Astrocyte (in vitro differentiated cells and primary cell): ENCODE results near the gene ASB4. TPM values are rescaled to one million over a fixed set of nuclear protein-coding genes. Genes with fewer than 3 reads are reported as not detected.
A peak's percentile ranks its signal among the peaks of the same experiment; 100 is the strongest.

Source experiments
- DNase-seq: peaks from one replicate; pipeline ENCODE4 v3.0.0-alpha.2; 2010; ENCODE audit warnings: low read depth
- FAIRE-seq: peaks from 2 replicates; lab custom pipeline; 2011; peaks lifted over from hg19 to GRCh38; lab: Jason Lieb, UNC
- H2AFZ ChIP-seq: 2 replicates; pipeline ENCODE4 v1.6.0; 2012; ENCODE audit warnings: low read depth, low read length, inconsistent platforms
- H3K27ac ChIP-seq: 2 replicates; pipeline ENCODE4 v1.5.1; 2011; ENCODE audit warnings: low read depth, low read length, inconsistent platforms
- H3K27me3 ChIP-seq: 2 replicates; pipeline ENCODE4 v1.6.0; 2011; ENCODE audit warnings: low read length, inconsistent platforms; ENCODE audit not compliant: insufficient read depth
- H3K36me3 ChIP-seq: 2 replicates; pipeline ENCODE4 v1.5.1; 2011; ENCODE audit warnings: low read length, inconsistent platforms; ENCODE audit not compliant: insufficient read depth
- H3K4me1 ChIP-seq: 2 replicates; pipeline ENCODE4 v1.5.1; 2011; ENCODE audit warnings: low read length, inconsistent platforms; ENCODE audit not compliant: insufficient read depth
- H3K4me2 ChIP-seq: 2 replicates; pipeline ENCODE4 v1.6.0; 2012; ENCODE audit warnings: low read length, inconsistent platforms
- H3K4me3 ChIP-seq: 2 replicates; pipeline ENCODE4 v1.5.1; 2011; ENCODE audit warnings: low read depth, mild to moderate bottlenecking, low read length, inconsistent platforms; ENCODE audit not compliant: insufficient read depth
- H3K79me2 ChIP-seq: 2 replicates; pipeline ENCODE4 v1.6.0; 2012; ENCODE audit warnings: mild to moderate bottlenecking, low read length, inconsistent platforms; ENCODE audit not compliant: insufficient read depth
- H3K9ac ChIP-seq: 2 replicates; pipeline ENCODE4 v1.6.0; 2012; ENCODE audit warnings: mild to moderate bottlenecking, low read length, inconsistent platforms
- H3K9me3 ChIP-seq: 2 replicates; pipeline ENCODE4 v1.5.1; 2012; ENCODE audit warnings: low read depth, mild to moderate bottlenecking, low read length, inconsistent platforms; ENCODE audit not compliant: insufficient read depth
- H4K20me1 ChIP-seq: 2 replicates; pipeline ENCODE4 v1.6.0; 2012; ENCODE audit warnings: low read length, inconsistent platforms; ENCODE audit not compliant: insufficient read depth
- H3K27ac Mint-ChIP-seq: one replicate; pipeline ENCODE4 v1.8.0; 2021; ENCODE audit warnings: mild to moderate bottlenecking, mixed read lengths; ENCODE audit not compliant: unreplicated experiment
- H3K27me3 Mint-ChIP-seq: one replicate; pipeline ENCODE4 v1.8.0; 2021; ENCODE audit warnings: low read depth, mixed read lengths; ENCODE audit not compliant: unreplicated experiment
- H3K36me3 Mint-ChIP-seq: one replicate; pipeline ENCODE4 v1.8.0; 2021; ENCODE audit warnings: low read depth, mixed read lengths; ENCODE audit not compliant: unreplicated experiment
- H3K4me1 Mint-ChIP-seq: one replicate; pipeline ENCODE4 v1.8.0; 2021; ENCODE audit warnings: low read depth, mixed read lengths; ENCODE audit not compliant: unreplicated experiment
- H3K4me3 Mint-ChIP-seq: one replicate; pipeline ENCODE4 v1.8.0; 2021; ENCODE audit warnings: mild to moderate bottlenecking, moderate library complexity, mixed read lengths; ENCODE audit not compliant: unreplicated experiment
- H3K9me3 Mint-ChIP-seq: one replicate; pipeline ENCODE4 v1.8.0; 2021; ENCODE audit warnings: mild to moderate bottlenecking, mixed read lengths; ENCODE audit not compliant: unreplicated experiment
- EZH2 ChIP-seq: IDR thresholded peaks from 2 replicates; pipeline ENCODE4 v1.6.1; 2012; ENCODE audit warnings: mild to moderate bottlenecking, low read length, inconsistent platforms; ENCODE audit not compliant: insufficient read depth
- total RNA-seq: library from RNA; stranded (reverse); gene quantifications from 2 replicates; pipeline ENCODE4 v1.2.1, GENCODE V29; 2021
- TF ChIP-seq, protein P1 (sequence below): IDR thresholded peaks from 2 replicates; pipeline ENCODE4 v1.5.1; 2011; ENCODE audit warnings: low read depth, mild to moderate bottlenecking, inconsistent platforms, low read length, moderate library complexity; ENCODE audit not compliant: insufficient read depth

The ASB4 gene
- total RNA-seq, 1 donor from 2014 or later = not detected

GRCh38 chr7:95470452-95470851 is 15.3 kb upstream of the ASB4 start:
- Histone ChIP-seq H3K27me3 (no peaks in the 10 kb centered on the region), H4K20me1 (no peaks in the 10 kb centered on the region), H3K4me3 (no peak overlapping the region), H3K9ac (no peak overlapping the region), H3K4me1 (peaks cover 16% of the 10 kb centered on the region), H3K79me2 (no peaks in the 10 kb centered on the region), H3K4me2 (peak overlapping the region; percentile 63), H3K36me3 (no peaks in the 10 kb centered on the region), H2AFZ (peak overlapping the region; percentile 50), H3K9me3 (no peaks in the 10 kb centered on the region), H3K27ac (peak overlapping the region; percentile 15)
- no peaks in the 10 kb centered on the region for H3K27me3 Mint-ChIP-seq
- TF ChIP-seq, protein P1, sequence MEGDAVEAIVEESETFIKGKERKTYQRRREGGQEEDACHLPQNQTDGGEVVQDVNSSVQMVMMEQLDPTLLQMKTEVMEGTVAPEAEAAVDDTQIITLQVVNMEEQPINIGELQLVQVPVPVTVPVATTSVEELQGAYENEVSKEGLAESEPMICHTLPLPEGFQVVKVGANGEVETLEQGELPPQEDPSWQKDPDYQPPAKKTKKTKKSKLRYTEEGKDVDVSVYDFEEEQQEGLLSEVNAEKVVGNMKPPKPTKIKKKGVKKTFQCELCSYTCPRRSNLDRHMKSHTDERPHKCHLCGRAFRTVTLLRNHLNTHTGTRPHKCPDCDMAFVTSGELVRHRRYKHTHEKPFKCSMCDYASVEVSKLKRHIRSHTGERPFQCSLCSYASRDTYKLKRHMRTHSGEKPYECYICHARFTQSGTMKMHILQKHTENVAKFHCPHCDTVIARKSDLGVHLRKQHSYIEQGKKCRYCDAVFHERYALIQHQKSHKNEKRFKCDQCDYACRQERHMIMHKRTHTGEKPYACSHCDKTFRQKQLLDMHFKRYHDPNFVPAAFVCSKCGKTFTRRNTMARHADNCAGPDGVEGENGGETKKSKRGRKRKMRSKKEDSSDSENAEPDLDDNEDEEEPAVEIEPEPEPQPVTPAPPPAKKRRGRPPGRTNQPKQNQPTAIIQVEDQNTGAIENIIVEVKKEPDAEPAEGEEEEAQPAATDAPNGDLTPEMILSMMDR = no peak
- no peak for TF ChIP-seq EZH2
- FAIRE-seq = no peak
- H3K4me1 Mint-ChIP-seq = peaks cover 34% of the 10 kb centered on the region
- no peak overlapping the region for H3K4me3 Mint-ChIP-seq
- H3K27ac Mint-ChIP-seq = peak overlapping the region; percentile 90
- H3K9me3 Mint-ChIP-seq = no peaks in the 10 kb centered on the region
- no peaks in the 10 kb centered on the region for H3K36me3 Mint-ChIP-seq
- DNase-seq = peak; percentile 60

GRCh38 chr7:95471071-95471470 is 14.7 kb upstream of the ASB4 start:
- Histone ChIP-seq H2AFZ (peak overlapping the region; percentile 42), H3K27me3 (no peaks in the 10 kb centered on the region), H3K9me3 (no peaks in the 10 kb centered on the region), H3K4me3 (no peak overlapping the region), H4K20me1 (no peaks in the 10 kb centered on the region), H3K27ac (peak overlapping the region; percentile 15), H3K9ac (no peak overlapping the region), H3K4me1 (peaks cover 16% of the 10 kb centered on the region), H3K4me2 (peak overlapping the region; percentile 63), H3K79me2 (no peaks in the 10 kb centered on the region), H3K36me3 (no peaks in the 10 kb centered on the region)
- peak overlapping the region; percentile 90 for H3K27ac Mint-ChIP-seq
- peak overlapping the region; percentile 3 for H3K4me3 Mint-ChIP-seq
- no peaks in the 10 kb centered on the region for H3K27me3 Mint-ChIP-seq
- FAIRE-seq (no peak), DNase-seq (no peak)
- H3K9me3 Mint-ChIP-seq = no peaks in the 10 kb centered on the region
- no peaks in the 10 kb centered on the region for H3K36me3 Mint-ChIP-seq
- TF ChIP-seq, protein P1 = no peak
- peaks cover 36% of the 10 kb centered on the region for H3K4me1 Mint-ChIP-seq

- no peak for TF ChIP-seq EZH2
- TF ChIP-seq, protein P1 = no peak
- H3K4me3 Mint-ChIP-seq = no peak overlapping the region
- Histone ChIP-seq H3K4me3 (no peak overlapping the region), H3K27me3 (no peaks in the 10 kb centered on the region), H3K27ac (no peak overlapping the region), H3K9ac (no peak overlapping the region), H3K4me1 (peaks cover 16% of the 10 kb centered on the region), H2AFZ (peak overlapping the region; percentile 36), H4K20me1 (no peaks in the 10 kb centered on the region), H3K79me2 (no peaks in the 10 kb centered on the region), H3K36me3 (no peaks in the 10 kb centered on the region), H3K9me3 (no peaks in the 10 kb centered on the region), H3K4me2 (peak overlapping the region; percentile 69)
- H3K4me1 Mint-ChIP-seq = peaks cover 43% of the 10 kb centered on the region
- H3K27me3 Mint-ChIP-seq = no peaks in the 10 kb centered on the region
- FAIRE-seq (no peak), DNase-seq (peak; percentile 63)
- no peaks in the 10 kb centered on the region for H3K9me3 Mint-ChIP-seq
- no peak overlapping the region for H3K27ac Mint-ChIP-seq
- H3K36me3 Mint-ChIP-seq = no peaks in the 10 kb centered on the region
These were observed 13.1 kb upstream of the ASB4 start for GRCh38 chr7:95472581-95473161.
